ENCODE results near the gene RAD51B.

The RAD51B gene

GRCh38 chr14:68504861-68505260 is 685.3 kb downstream of the RAD51B start:
- DNase-seq, result no peak

GRCh38 chr14:68506021-68506644 is 686.6 kb downstream of the RAD51B start:
- DNase-seq, result no peak

GRCh38 chr14:68506645-68507419 is 687.3 kb downstream of the RAD51B start:
- DNase-seq, result no peak

GRCh38 chr14:68507544-68508081 is 688.0 kb downstream of the RAD51B start:
- no peak for DNase-seq

GRCh38 chr14:68508581-68508980 is 689.0 kb downstream of the RAD51B start:
- no peak for DNase-seq

GRCh38 chr14:68509188-68509983 is 689.8 kb downstream of the RAD51B start:
- no peak for DNase-seq

GRCh38 chr14:68510201-68511128 is 690.9 kb downstream of the RAD51B start:
- peak in 1 of 2 donors; percentile 33 for DNase-seq

- DNase-seq, result no peak
Measured at GRCh38 chr14:68511129-68512047, 691.8 kb downstream of the RAD51B start.

GRCh38 chr14:68512088-68512487 is 692.5 kb downstream of the RAD51B start:
- no peak for DNase-seq

GRCh38 chr14:68513137-68513536 is 693.6 kb downstream of the RAD51B start:
- DNase-seq, result peak in 1 of 2 donors; percentile 32

GRCh38 chr14:68513838-68514607 is 694.4 kb downstream of the RAD51B start:
- DNase-seq, result peak; percentile 66 to 82

GRCh38 chr14:68514608-68515194 is 695.1 kb downstream of the RAD51B start:
- DNase-seq, result no peak

GRCh38 chr14:68516342-68516741 is 696.8 kb downstream of the RAD51B start:
- no peak for DNase-seq

- DNase-seq, result no peak
Measured at GRCh38 chr14:68518166-68518565, 698.6 kb downstream of the RAD51B start.

GRCh38 chr14:68518761-68519670 is 699.4 kb downstream of the RAD51B start:
- no peak for DNase-seq

- no peak for DNase-seq
Measured at GRCh38 chr14:68519671-68520187, 700.1 kb downstream of the RAD51B start.

- no peak for DNase-seq
Measured at GRCh38 chr14:68520637-68521556, 701.3 kb downstream of the RAD51B start.

Measured in inflammatory macrophage (primary cell).